Chondrocyte (in vitro differentiated cells): Measurements from ENCODE around the gene PCSK9. TPM values are rescaled to one million over a fixed set of nuclear protein-coding genes. Genes with fewer than 3 reads are reported as not detected.

Experiments used
- DNase-seq: peaks from one replicate; pipeline ENCODE4 v3.0.0; 2021; ENCODE audit warnings: mixed read lengths, low spot score
- H3K27ac Mint-ChIP-seq: one replicate; pipeline ENCODE4 v1.8.0; 2021; ENCODE audit warnings: mild to moderate bottlenecking, moderate library complexity, mixed read lengths; ENCODE audit not compliant: unreplicated experiment
- H3K27me3 Mint-ChIP-seq: 2 replicates; pipeline ENCODE4 v1.8.0; 2021; ENCODE audit warnings: low read depth, mixed read lengths
- H3K36me3 Mint-ChIP-seq: 2 replicates; pipeline ENCODE4 v1.8.0; 2021; ENCODE audit warnings: low read depth, mixed read lengths
- H3K4me1 Mint-ChIP-seq: 2 replicates; pipeline ENCODE4 v1.8.0; 2021; ENCODE audit warnings: low read depth, mild to moderate bottlenecking, mixed read lengths
- H3K4me3 Mint-ChIP-seq: one replicate; pipeline ENCODE4 v1.8.0; 2021; ENCODE audit warnings: mild to moderate bottlenecking, moderate library complexity, mixed read lengths; ENCODE audit not compliant: unreplicated experiment
- H3K9me3 Mint-ChIP-seq: 2 replicates; pipeline ENCODE4 v1.8.0; 2021; ENCODE audit warnings: low read depth, mixed read lengths
- total RNA-seq: library from RNA; stranded (reverse); gene quantifications from 3 replicates; pipeline ENCODE4 v1.2.1, GENCODE V29; 2021
- TF ChIP-seq, protein P1 (sequence below): fragments of 200-600 bp; sonication (generic); IDR thresholded peaks from 2 replicates; pipeline ENCODE4 v1.5.0; 2021; ENCODE audit warnings: antibody characterized with exemption, mild to moderate bottlenecking, moderate library complexity

PCSK9 gene
- total RNA-seq, 1 donor from 2014 or later: 0.60 TPM

- H3K4me3 Mint-ChIP-seq: no peak overlapping the region
- peak; percentile 79 for DNase-seq
- H3K4me1 Mint-ChIP-seq: peaks cover 9% of the 10 kb centered on the region
- H3K9me3 Mint-ChIP-seq: no peaks in the 10 kb centered on the region
- H3K36me3 Mint-ChIP-seq: no peaks in the 10 kb centered on the region
- H3K27me3 Mint-ChIP-seq: peaks cover 5% of the 10 kb centered on the region
- H3K27ac Mint-ChIP-seq: no peak overlapping the region
- TF ChIP-seq, protein P1, sequence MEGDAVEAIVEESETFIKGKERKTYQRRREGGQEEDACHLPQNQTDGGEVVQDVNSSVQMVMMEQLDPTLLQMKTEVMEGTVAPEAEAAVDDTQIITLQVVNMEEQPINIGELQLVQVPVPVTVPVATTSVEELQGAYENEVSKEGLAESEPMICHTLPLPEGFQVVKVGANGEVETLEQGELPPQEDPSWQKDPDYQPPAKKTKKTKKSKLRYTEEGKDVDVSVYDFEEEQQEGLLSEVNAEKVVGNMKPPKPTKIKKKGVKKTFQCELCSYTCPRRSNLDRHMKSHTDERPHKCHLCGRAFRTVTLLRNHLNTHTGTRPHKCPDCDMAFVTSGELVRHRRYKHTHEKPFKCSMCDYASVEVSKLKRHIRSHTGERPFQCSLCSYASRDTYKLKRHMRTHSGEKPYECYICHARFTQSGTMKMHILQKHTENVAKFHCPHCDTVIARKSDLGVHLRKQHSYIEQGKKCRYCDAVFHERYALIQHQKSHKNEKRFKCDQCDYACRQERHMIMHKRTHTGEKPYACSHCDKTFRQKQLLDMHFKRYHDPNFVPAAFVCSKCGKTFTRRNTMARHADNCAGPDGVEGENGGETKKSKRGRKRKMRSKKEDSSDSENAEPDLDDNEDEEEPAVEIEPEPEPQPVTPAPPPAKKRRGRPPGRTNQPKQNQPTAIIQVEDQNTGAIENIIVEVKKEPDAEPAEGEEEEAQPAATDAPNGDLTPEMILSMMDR: no peak
Observed at GRCh38 chr1:55050283-55050682, 10.9 kb downstream of the PCSK9 start.

- no peaks in the 10 kb centered on the region for H3K9me3 Mint-ChIP-seq
- H3K36me3 Mint-ChIP-seq: no peaks in the 10 kb centered on the region
- TF ChIP-seq, protein P1: no peak
- H3K4me1 Mint-ChIP-seq: peaks cover 9% of the 10 kb centered on the region
- H3K27ac Mint-ChIP-seq: no peak overlapping the region
- peaks cover 5% of the 10 kb centered on the region for H3K27me3 Mint-ChIP-seq
- DNase-seq: no peak
- no peak overlapping the region for H3K4me3 Mint-ChIP-seq
Observed at GRCh38 chr1:55051169-55051568, 11.8 kb downstream of the PCSK9 start.

GRCh38 chr1:55051621-55052020 is 12.3 kb downstream of the PCSK9 start:
- Mint-ChIP-seq H3K36me3 (no peaks in the 10 kb centered on the region), H3K9me3 (no peaks in the 10 kb centered on the region), H3K4me3 (no peak overlapping the region), H3K4me1 (peaks cover 9% of the 10 kb centered on the region), H3K27ac (no peak overlapping the region), H3K27me3 (peaks cover 5% of the 10 kb centered on the region)
- DNase-seq: no peak
- TF ChIP-seq, protein P1: no peak

- no peaks in the 10 kb centered on the region for H3K9me3 Mint-ChIP-seq
- peaks cover 9% of the 10 kb centered on the region for H3K4me1 Mint-ChIP-seq
- H3K27me3 Mint-ChIP-seq: peaks cover 2% of the 10 kb centered on the region
- TF ChIP-seq, protein P1: no peak
- H3K36me3 Mint-ChIP-seq: no peaks in the 10 kb centered on the region
- no peak overlapping the region for H3K4me3 Mint-ChIP-seq
- DNase-seq: no peak
- H3K27ac Mint-ChIP-seq: no peak overlapping the region
Observed at GRCh38 chr1:55052221-55053142, 13.1 kb downstream of the PCSK9 start.

- H3K4me3 Mint-ChIP-seq: no peak overlapping the region
- no peaks in the 10 kb centered on the region for H3K9me3 Mint-ChIP-seq
- DNase-seq: no peak
- peaks cover 9% of the 10 kb centered on the region for H3K4me1 Mint-ChIP-seq
- no peaks in the 10 kb centered on the region for H3K36me3 Mint-ChIP-seq
- H3K27ac Mint-ChIP-seq: no peak overlapping the region
- H3K27me3 Mint-ChIP-seq: peaks cover 2% of the 10 kb centered on the region
- TF ChIP-seq, protein P1: no peak
Observed at GRCh38 chr1:55053265-55053954, 14.1 kb downstream of the PCSK9 start.
